OCI-LY7 (cell line): ENCODE results near the gene UBE2H. TPM values are rescaled to one million over a fixed set of nuclear protein-coding genes. Genes with fewer than 3 reads are reported as not detected.

ENCODE experiments used
- BruUV-seq: library from RNA; stranded (reverse); fragments of 400-500 nt; replicated peaks from 2 replicates; lab custom pipeline; 2021; lab: Mats Ljungman, UMichigan
- CTCF ChIA-PET: fragments of 300-600 bp; sonication (Branson Sonifier 250); formaldehyde crosslinking; loops from one replicate; lab custom pipeline; 2022; ENCODE audit warnings: antibody characterized with exemption; ENCODE audit not compliant: unreplicated experiment; lab: Charles Lee
- POLR2A ChIA-PET: fragments of 300-600 bp; sonication (Branson Sonifier 250); formaldehyde crosslinking; loops from one replicate; lab custom pipeline; 2022; ENCODE audit warnings: antibody characterized with exemption; lab: Charles Lee
- DNase-seq: peaks from one replicate; pipeline ENCODE4 v3.0.0-alpha.2; 2015; ENCODE audit warnings: low spot score
- H2AFZ ChIP-seq: fragments of 200-600 bp; sonication (generic), shearing (Covaris generic); 2 replicates; pipeline ENCODE4 v1.6.1; 2014; ENCODE audit warnings: mild to moderate bottlenecking, antibody characterized with exemption, low read length, moderate library complexity
- H3K27ac ChIP-seq: fragments of 200-600 bp; sonication (generic); 2 replicates; pipeline ENCODE4 v1.5.1; 2014; ENCODE audit warnings: mixed run types, low read depth, mild to moderate bottlenecking, moderate library complexity, low read length, inconsistent platforms; ENCODE audit not compliant: poor library complexity, severe bottlenecking
- H3K36me3 ChIP-seq: fragments of 200-600 bp; sonication (generic); 2 replicates; pipeline ENCODE4 v1.6.1; 2014; ENCODE audit warnings: mild to moderate bottlenecking, antibody characterized with exemption, low read length, moderate library complexity, mixed read lengths; ENCODE audit not compliant: insufficient read depth
- H3K4me1 ChIP-seq: fragments of 200-600 bp; sonication (generic); 2 replicates; pipeline ENCODE4 v1.5.1; 2014; ENCODE audit warnings: mild to moderate bottlenecking, low read length; ENCODE audit not compliant: insufficient read depth, poor library complexity, severe bottlenecking
- H3K4me2 ChIP-seq: fragments of 200-600 bp; sonication (generic); 2 replicates; pipeline ENCODE4 v1.6.1; 2014; ENCODE audit warnings: mild to moderate bottlenecking, low read length
- H3K4me3 ChIP-seq: fragments of 200-600 bp; sonication (generic); 2 replicates; pipeline ENCODE4 v1.5.1; 2014; ENCODE audit warnings: mild to moderate bottlenecking, low read depth, low read length; ENCODE audit not compliant: poor library complexity, severe bottlenecking
- H3K79me2 ChIP-seq: fragments of 200-600 bp; sonication (generic); 2 replicates; pipeline ENCODE4 v1.6.1; 2016; ENCODE audit warnings: low read depth, mild to moderate bottlenecking, low read length, moderate library complexity, mixed read lengths; ENCODE audit not compliant: insufficient read depth
- H3K9me2 ChIP-seq: fragments of 200-600 bp; sonication (generic); 2 replicates; pipeline ENCODE4 v1.6.1; 2016; ENCODE audit warnings: mild to moderate bottlenecking, low read length, mixed read lengths; ENCODE audit not compliant: insufficient read depth
- H3K9me3 ChIP-seq: fragments of 200-600 bp; sonication (generic); 2 replicates; pipeline ENCODE4 v1.6.1; 2014; ENCODE audit warnings: mild to moderate bottlenecking, mixed run types, low read length, mixed read lengths
- H4K20me1 ChIP-seq: fragments of 200-600 bp; sonication (generic); 2 replicates; pipeline ENCODE4 v1.6.1; 2014; ENCODE audit warnings: mild to moderate bottlenecking, antibody characterized with exemption, low read length, moderate library complexity, mixed read lengths; ENCODE audit not compliant: insufficient read depth
- CTCF ChIP-seq: fragments of 200-600 bp; sonication (generic); conservative IDR thresholded peaks from 2 replicates; pipeline ENCODE4 v1.5.1; 2014; ENCODE audit warnings: mild to moderate bottlenecking, antibody characterized with exemption, low read length, moderate library complexity, mixed read lengths
- EZH2phosphoT487 ChIP-seq: fragments of 200-600 bp; sonication (generic); IDR thresholded peaks from 2 replicates; pipeline ENCODE4 v1.6.1; 2018; ENCODE audit warnings: low read depth, borderline replicate concordance, mild to moderate bottlenecking, mixed run types, antibody characterized with exemption, low read length, moderate library complexity, mixed read lengths
- intact Hi-C: fragments of 100-400 bp; cut with micrococcal nuclease; formaldehyde crosslinking; loops from one replicate; pipeline ENCODE4 v1.10.0; 2022; ENCODE audit not compliant: unreplicated experiment
- total RNA-seq, 2 experiments: library from RNA; depleted of rRNA in 1 of 2; stranded (reverse); fragments of >200 nt in 1 of 2; shearing (Covaris generic) in 1 of 2; gene quantifications; 2 replicates each; pipeline ENCODE4 v1.2.3, GENCODE V29; 2014 to 2022

The UBE2H gene
- total RNA-seq, 2 experiments from 2014 or later: 12.7 to 35.3 TPM

- Histone ChIP-seq H2AFZ (no peak overlapping the region), H3K4me3 (no peak overlapping the region), H3K4me2 (peak overlapping the region; percentile 48; the same call in 1 of the 2 replicates), H3K36me3 (no peaks in the 10 kb centered on the region), H4K20me1 (no peaks in the 10 kb centered on the region), H3K9me2 (no peaks in the 10 kb centered on the region), H3K79me2 (no peaks in the 10 kb centered on the region), H3K4me1 (peaks cover 23% of the 10 kb centered on the region), H3K27ac (no peak overlapping the region), H3K9me3 (no peaks in the 10 kb centered on the region)
- TF ChIP-seq EZH2phosphoT487 (0 out of 2 replicates have a peak, but pooled peaks have one; percentile 46), CTCF (no peak)
- intact Hi-C loops: no loop called here
- CTCF ChIA-PET: no interaction called here
- DNase-seq: no peak
- no TSS peak for BruUV-seq
- POLR2A ChIA-PET: interaction anchor here (0.6 kb wide), 3 partner anchors 10 to 399 kb away, joined by 3 to 6 read pairs (median 5); no protein-coding TSS in a partner anchor
These were observed 166.9 kb downstream of the UBE2H start for GRCh38 chr7:129785685-129786514.

- no peaks in the 10 kb centered on the region for H4K20me1 ChIP-seq
- ChIA-PET POLR2A (no interaction called here), CTCF (no interaction called here)
- TF ChIP-seq CTCF: no peak
- no peak for TF ChIP-seq EZH2phosphoT487
- peak; percentile 21 for DNase-seq
- intact Hi-C loops: no loop called here
- H3K36me3 ChIP-seq: no peaks in the 10 kb centered on the region
- no TSS peak for BruUV-seq
- H3K9me3 ChIP-seq: no peaks in the 10 kb centered on the region
- peak overlapping the region; percentile 48; the same call in 1 of the 2 replicates for H3K4me2 ChIP-seq
- no peaks in the 10 kb centered on the region for H3K79me2 ChIP-seq
- H3K9me2 ChIP-seq: no peaks in the 10 kb centered on the region
- H3K4me1 ChIP-seq: peaks cover 24% of the 10 kb centered on the region
- no peak overlapping the region for H2AFZ ChIP-seq
- H3K4me3 ChIP-seq: no peak overlapping the region
- H3K27ac ChIP-seq: no peak overlapping the region
These were observed 167.7 kb downstream of the UBE2H start for GRCh38 chr7:129784783-129785684.
